ENCODE results near the gene KMT2E.
"Not testable (repeated sequence)": the region's sequence is repeated elsewhere in the genome, so short reads cannot be mapped to it uniquely, and the experiment has no call there.

Gene KMT2E

DNA sequence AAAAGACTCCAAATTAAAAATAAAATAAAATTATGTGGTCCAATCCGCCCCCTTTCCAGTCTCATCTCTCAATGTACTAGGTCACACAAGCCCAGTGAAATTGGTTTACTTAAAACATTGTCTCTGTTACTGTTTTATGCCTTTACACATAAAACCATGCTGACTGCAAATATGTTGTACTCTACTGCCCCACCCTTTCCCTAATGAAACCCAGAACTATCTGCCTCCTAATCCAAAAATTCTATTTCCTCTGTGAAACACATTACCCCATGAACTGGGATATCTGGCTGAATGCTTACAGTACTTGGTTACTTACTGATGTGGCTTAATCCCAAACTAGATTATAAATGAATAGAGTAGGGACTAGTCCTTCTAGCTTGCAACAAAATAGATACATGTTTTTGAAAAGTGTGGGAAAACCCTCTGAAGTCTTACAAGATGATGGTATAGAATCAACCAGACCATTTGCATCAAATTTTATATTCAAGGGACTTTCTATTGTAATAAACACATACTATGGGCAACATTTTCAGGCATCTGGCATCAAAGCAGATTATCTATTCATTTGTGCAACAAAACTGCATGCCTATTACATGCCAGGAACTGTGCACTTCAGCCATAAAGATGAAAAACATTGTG lies 10.0 kb upstream of the KMT2E start:
- no peak for DNase-seq (ENCODE audit: low read depth)
- no peak overlapping the region for H3K4me3 ChIP-seq (ENCODE audit: low read depth, low read length)

DNA sequence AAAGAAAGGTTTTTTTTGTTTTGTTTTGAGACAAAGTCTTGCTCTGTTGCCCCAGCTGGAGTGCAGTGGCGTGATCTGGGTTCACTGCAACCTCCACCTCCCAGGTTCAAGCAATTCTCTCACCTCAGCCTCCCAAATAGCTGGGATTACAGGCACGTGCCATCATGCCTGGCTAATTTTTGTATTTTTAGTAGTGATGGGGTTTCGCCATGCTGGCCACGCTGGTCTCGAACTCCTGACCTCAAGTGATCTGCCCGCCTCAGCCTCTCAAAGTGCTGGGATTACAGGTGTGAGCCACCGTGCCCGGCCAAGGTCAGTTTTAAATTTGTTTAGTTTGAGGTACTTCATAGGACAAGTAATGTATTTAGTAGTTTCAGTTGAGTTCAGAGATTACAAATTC lies 9.0 kb upstream of the KMT2E start:
- DNase-seq (ENCODE audit: low read depth); H3K4me3 ChIP-seq (ENCODE audit: low read depth, low read length): not testable (repeated sequence)

More for the DNA sequence above, 10.0 kb upstream of the KMT2E start:
- no peak for TF ChIP-seq POLR2A (IDR thresholded peaks at IDR 0.05; ENCODE audit: extremely low read depth, insufficient read length)
- TF ChIP-seq, protein P1, sequence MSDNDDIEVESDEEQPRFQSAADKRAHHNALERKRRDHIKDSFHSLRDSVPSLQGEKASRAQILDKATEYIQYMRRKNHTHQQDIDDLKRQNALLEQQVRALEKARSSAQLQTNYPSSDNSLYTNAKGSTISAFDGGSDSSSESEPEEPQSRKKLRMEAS (IDR thresholded peaks at IDR 0.05; ENCODE audit: low read depth, low read length) = no peak
- TF ChIP-seq MYC (IDR thresholded peaks at IDR 0.05; ENCODE audit: low read depth, low read length) = no peak
- TF ChIP-seq, protein P2, sequence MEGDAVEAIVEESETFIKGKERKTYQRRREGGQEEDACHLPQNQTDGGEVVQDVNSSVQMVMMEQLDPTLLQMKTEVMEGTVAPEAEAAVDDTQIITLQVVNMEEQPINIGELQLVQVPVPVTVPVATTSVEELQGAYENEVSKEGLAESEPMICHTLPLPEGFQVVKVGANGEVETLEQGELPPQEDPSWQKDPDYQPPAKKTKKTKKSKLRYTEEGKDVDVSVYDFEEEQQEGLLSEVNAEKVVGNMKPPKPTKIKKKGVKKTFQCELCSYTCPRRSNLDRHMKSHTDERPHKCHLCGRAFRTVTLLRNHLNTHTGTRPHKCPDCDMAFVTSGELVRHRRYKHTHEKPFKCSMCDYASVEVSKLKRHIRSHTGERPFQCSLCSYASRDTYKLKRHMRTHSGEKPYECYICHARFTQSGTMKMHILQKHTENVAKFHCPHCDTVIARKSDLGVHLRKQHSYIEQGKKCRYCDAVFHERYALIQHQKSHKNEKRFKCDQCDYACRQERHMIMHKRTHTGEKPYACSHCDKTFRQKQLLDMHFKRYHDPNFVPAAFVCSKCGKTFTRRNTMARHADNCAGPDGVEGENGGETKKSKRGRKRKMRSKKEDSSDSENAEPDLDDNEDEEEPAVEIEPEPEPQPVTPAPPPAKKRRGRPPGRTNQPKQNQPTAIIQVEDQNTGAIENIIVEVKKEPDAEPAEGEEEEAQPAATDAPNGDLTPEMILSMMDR (IDR thresholded peaks at IDR 0.05; ENCODE audit: low read depth, low read length) = no peak

DNA sequence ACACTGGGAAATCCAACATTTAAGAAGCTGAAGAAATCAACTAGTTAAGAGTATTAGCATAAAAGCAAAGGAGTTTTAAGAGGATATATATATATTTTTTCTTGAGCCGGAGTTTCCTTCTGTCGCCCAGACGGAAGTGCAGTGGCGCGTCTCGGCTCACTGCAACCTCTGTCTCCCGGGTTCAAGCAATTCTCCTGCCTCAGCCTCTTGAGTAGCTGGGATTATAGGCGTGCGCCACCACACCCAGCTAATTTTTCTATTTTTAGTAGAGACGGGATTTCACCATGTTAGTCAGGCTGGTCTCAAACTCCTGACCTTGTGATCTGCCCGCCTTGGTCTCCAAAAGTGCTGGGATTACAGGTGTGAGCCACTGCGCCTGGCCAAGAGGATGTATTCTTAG lies 8.5 kb upstream of the KMT2E start:
- DNase-seq (ENCODE audit: low read depth); H3K4me3 ChIP-seq (ENCODE audit: low read depth, low read length): not testable (repeated sequence)

DNA sequence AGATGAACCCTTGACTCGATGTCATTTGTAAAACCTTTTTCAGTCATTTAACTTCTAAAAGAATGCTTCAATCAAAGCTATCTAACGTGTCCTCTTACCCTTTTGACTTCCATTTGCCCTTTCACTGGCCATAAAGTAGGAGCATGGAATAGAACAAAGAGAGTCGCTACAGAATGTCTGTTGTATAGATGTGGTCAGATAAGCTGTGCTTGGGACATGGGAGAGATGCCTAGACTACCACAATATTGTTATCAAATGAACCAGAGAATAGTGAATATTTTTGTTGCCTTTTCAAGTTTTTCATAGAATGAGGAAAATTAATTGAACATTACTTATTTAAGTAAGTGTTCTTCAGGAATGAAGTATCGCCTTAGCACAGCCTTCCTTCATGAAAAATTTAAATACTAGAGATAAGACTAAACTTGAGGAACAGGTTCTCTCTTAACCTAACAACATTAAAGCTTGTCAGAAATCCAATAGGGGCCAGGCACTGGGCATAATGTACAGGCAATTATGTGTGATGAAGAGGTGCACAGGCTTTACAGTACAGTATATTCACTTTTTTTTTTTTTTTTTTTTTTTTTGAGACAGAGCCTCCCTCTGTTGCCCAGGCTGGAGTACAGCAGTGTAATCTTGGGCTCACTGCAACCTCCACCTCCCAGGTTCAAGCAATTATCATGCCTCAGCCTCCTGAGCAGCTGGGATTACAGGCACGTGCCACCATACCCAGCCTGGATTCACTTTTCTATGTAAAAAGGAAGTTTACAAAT lies 7.5 kb upstream of the KMT2E start:
- TF ChIP-seq MYC (IDR thresholded peaks at IDR 0.05; ENCODE audit: low read depth, low read length) = no peak
- TF ChIP-seq, protein P2 (IDR thresholded peaks at IDR 0.05; ENCODE audit: low read depth, low read length) = no peak
- no peak for TF ChIP-seq POLR2A (IDR thresholded peaks at IDR 0.05; ENCODE audit: extremely low read depth, insufficient read length)
- TF ChIP-seq, protein P1 (IDR thresholded peaks at IDR 0.05; ENCODE audit: low read depth, low read length) = no peak
- no peak overlapping the region for H3K4me3 ChIP-seq (ENCODE audit: low read depth, low read length)
- DNase-seq (ENCODE audit: low read depth) = no peak

DNA sequence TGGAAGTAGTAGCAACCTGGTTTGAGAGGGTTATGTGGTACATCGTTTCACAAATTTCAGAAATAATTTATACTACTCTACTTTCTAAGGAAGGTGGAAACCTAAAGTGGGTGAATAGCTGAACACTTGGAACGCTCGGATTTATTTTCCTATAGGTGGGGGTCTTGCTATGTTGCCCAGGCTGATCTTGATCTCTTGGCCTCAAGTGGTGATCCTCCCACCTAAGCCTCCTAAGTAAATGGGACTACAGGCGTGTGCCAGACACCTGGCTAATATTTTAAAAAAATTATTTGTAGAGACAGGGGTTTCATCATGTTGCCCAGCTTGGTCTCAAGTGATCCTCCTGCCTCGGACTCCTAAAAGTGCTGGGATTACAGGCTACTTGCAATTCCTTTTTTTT lies 6.7 kb upstream of the KMT2E start:
- TF ChIP-seq, protein P2 (IDR thresholded peaks at IDR 0.05; ENCODE audit: low read depth, low read length) = no peak
- TF ChIP-seq POLR2A (IDR thresholded peaks at IDR 0.05; ENCODE audit: extremely low read depth, insufficient read length) = no peak
- TF ChIP-seq, protein P1 (IDR thresholded peaks at IDR 0.05; ENCODE audit: low read depth, low read length) = no peak
- no peak for TF ChIP-seq MYC (IDR thresholded peaks at IDR 0.05; ENCODE audit: low read depth, low read length)
- DNase-seq (ENCODE audit: low read depth) = no peak
- no peak overlapping the region for H3K4me3 ChIP-seq (ENCODE audit: low read depth, low read length)

DNA sequence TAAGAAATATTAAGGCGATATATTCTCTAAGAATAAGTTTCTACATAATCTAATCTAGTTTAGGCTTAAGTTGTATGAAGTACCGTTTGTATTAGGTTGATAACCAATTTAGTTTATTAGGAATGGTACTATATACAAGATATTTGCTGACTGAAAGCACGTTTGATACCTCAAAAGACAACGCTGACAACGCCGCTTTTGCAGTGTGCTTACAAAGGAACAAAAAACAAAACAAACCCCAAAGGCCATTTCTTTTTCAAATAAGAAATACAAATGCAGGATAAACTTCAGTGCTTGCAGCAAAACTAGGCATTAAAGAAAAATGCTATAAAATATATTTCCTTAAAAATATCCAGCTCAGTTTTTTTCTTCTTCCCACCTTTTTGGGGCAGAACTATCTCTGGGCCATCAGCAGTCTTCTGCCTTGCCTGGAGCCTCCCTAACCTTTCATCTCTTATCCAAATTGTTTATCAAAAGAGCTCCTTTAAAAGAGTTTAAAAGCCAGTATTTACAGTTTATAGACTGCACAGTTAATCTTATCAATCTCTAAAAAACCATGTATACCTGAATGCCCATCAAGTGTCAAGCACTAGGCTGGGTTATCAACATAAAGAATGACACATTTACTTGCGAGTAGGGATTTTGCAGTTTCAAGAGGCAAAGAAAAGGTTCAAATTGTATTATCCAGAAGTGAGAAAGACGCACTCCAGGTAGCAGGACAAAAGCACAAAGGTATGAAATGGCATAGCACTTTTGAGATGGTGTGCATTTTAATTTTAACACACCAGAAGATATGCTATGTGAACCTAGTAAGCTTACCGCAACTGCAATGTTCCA lies 4.1 kb upstream of the KMT2E start:
- no peak for DNase-seq (ENCODE audit: low read depth)
- TF ChIP-seq, protein P1 (IDR thresholded peaks at IDR 0.05; ENCODE audit: low read depth, low read length) = no peak
- no peak for TF ChIP-seq MYC (IDR thresholded peaks at IDR 0.05; ENCODE audit: low read depth, low read length)
- TF ChIP-seq, protein P2 (IDR thresholded peaks at IDR 0.05; ENCODE audit: low read depth, low read length) = no peak
- TF ChIP-seq POLR2A (IDR thresholded peaks at IDR 0.05; ENCODE audit: extremely low read depth, insufficient read length) = no peak
- peak overlapping the region; percentile 72 for H3K4me3 ChIP-seq (ENCODE audit: low read depth, low read length)

All from NB4 (cell line).